Activated CD8-positive, alpha-beta T cell treated with anti-CD3 and anti-CD28 coated beads, Interleukin-2, amount 10 ng/mL, durations not matched to agents 7 days and 5 days (primary cell): ENCODE data around the gene ATRNL1. TPM values are rescaled to one million over a fixed set of nuclear protein-coding genes. Genes with fewer than 3 reads are reported as not detected.
"Not testable (repeated sequence)": the region's sequence is repeated elsewhere in the genome, so short reads cannot be mapped to it uniquely, and the experiment has no call there.

Experiments used
- ATAC-seq: fragments of 150-1000 bp; cut with Tn5 transposase; one replicate; pipeline ENCODE4 v1.10.0; 2021; ENCODE audit warnings: moderate library complexity
- CTCF ChIA-PET: fragments of 350-600 bp; sonication (Branson Sonifier 250); formaldehyde crosslinking; loops from one replicate; lab custom pipeline; 2021; ENCODE audit warnings: antibody characterized with exemption; lab: Charles Lee
- POLR2A ChIA-PET: fragments of 350-600 bp; sonication (Branson Sonifier 250); formaldehyde crosslinking; loops from one replicate; lab custom pipeline; 2021; ENCODE audit warnings: antibody characterized with exemption; lab: Charles Lee
- DNase-seq: peaks from one replicate; pipeline ENCODE4 v3.0.0-alpha.2; 2020
- H3K27ac Mint-ChIP-seq: one replicate; pipeline ENCODE4 v1.8.0; 2021; ENCODE audit warnings: mild to moderate bottlenecking, mixed read lengths
- H3K27me3 Mint-ChIP-seq: one replicate; pipeline ENCODE4 v1.8.0; 2021; ENCODE audit warnings: low read depth, mixed read lengths
- H3K36me3 Mint-ChIP-seq: one replicate; pipeline ENCODE4 v1.8.0; 2021; ENCODE audit warnings: low read depth, mixed read lengths
- H3K4me1 Mint-ChIP-seq: one replicate; pipeline ENCODE4 v1.8.0; 2021; ENCODE audit warnings: low read depth, mixed read lengths
- H3K4me3 Mint-ChIP-seq: one replicate; pipeline ENCODE4 v1.8.0; 2021; ENCODE audit warnings: mild to moderate bottlenecking, mixed read lengths
- H3K9me3 Mint-ChIP-seq: one replicate; pipeline ENCODE4 v1.8.0; 2022; ENCODE audit warnings: mixed read lengths; ENCODE audit not compliant: insufficient read depth
- total RNA-seq, 2 experiments: library from RNA; stranded (reverse); gene quantifications; one replicate each; pipeline ENCODE4 v1.2.3, GENCODE V29; 2021

The ATRNL1 gene
- total RNA-seq, 2 experiments from 2014 or later, result not detected

DNA sequence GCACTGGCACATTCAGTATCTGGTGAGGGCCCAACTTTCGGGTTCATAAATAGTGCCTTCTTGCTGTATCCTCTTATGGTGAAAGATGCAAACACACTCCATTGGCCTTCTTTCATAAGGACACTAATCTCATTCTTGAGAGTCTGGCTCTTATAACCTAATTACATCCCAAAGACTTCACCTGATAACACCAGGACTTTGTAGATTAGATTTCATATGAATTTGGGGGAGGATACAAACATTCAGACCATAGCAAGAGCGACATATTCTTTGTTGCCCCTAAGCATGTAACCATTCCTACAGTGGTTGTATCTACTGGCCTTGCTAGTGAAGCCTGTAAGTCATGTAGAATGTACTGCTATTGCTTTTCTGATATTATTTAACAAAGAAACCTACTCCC, 654.6 kb downstream of the ATRNL1 start:
- Mint-ChIP-seq H3K36me3 (no peaks in the 10 kb centered on the region), H3K4me3 (no peak overlapping the region), H3K27ac (no peak overlapping the region), H3K4me1 (no peaks in the 10 kb centered on the region), H3K9me3 (no peaks in the 10 kb centered on the region), H3K27me3 (no peaks in the 10 kb centered on the region)
- POLR2A ChIA-PET, result no interaction called here
- DNase-seq (no peak), ATAC-seq (no peak)
- CTCF ChIA-PET, result no interaction called here

DNA sequence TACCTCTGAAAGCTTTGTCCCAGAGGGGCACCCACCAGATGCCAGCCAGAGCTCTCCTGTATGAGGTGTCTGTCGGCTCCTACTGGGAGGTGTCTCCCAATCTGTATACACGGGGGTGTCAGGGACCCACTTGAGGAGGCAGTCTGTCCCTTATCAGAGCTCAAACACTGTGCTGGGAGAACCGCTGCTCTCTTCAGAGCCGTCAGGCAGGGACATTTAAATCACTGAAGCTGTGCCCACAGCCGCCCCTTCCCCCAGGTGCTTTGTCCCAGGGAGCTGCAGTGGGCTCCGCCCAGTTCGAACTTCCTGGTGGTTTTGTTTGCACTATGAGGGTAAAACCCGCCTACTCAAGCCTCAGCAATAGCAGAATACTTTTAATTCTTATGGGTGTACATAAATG, 665.3 kb downstream of the ATRNL1 start:
- H3K9me3 Mint-ChIP-seq, POLR2A ChIA-PET, H3K4me3 Mint-ChIP-seq, H3K36me3 Mint-ChIP-seq, CTCF ChIA-PET, DNase-seq, H3K27me3 Mint-ChIP-seq, H3K27ac Mint-ChIP-seq, ATAC-seq, H3K4me1 Mint-ChIP-seq: not testable (repeated sequence)

DNA sequence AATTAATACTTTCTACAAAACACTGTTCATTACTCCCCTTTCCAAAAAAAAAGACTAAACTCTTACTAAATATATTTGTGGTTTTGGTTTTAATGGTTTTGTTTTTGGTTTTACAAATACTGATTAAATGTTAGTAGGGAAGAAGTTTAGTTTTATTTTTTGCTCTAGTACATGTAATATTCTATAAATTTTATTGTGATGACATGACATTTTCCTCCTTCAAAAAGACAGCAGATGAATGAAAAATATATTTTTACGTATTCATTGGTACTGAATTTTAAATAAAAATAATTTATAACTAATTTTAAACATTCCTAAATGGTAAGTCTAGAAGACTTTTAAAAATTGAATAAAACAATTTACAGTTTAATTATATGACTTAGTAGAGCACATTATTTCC, 667.0 kb downstream of the ATRNL1 start:
- no peak overlapping the region for H3K4me3 Mint-ChIP-seq
- H3K27me3 Mint-ChIP-seq, result no peaks in the 10 kb centered on the region
- CTCF ChIA-PET, result no interaction called here
- H3K4me1 Mint-ChIP-seq, result no peaks in the 10 kb centered on the region
- no peak overlapping the region for H3K27ac Mint-ChIP-seq
- no peaks in the 10 kb centered on the region for H3K36me3 Mint-ChIP-seq
- POLR2A ChIA-PET, result no interaction called here
- ATAC-seq (no peak), DNase-seq (no peak)
- H3K9me3 Mint-ChIP-seq, result peaks cover 6% of the 10 kb centered on the region

DNA sequence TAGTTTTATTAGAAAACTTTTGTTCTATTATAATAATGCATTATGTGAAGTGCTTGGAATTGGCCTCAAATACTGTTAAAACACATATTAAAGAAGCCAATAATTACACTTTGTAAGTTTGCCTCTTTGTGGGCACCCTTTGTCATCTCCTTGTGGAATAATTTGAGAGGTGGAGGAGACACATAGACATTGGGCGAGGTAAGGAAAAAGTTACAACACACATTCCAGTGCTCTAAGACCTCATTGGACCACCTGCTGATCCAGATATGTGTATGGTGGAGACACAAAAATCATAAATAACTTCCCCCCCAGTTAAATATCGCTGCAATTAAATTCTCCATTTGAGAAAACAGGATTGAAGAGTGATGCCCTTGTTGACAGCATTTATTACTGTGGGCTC, 668.0 kb downstream of the ATRNL1 start:
- CTCF ChIA-PET, result no interaction called here
- H3K27me3 Mint-ChIP-seq, result no peaks in the 10 kb centered on the region
- no peak overlapping the region for H3K4me3 Mint-ChIP-seq

DNA sequence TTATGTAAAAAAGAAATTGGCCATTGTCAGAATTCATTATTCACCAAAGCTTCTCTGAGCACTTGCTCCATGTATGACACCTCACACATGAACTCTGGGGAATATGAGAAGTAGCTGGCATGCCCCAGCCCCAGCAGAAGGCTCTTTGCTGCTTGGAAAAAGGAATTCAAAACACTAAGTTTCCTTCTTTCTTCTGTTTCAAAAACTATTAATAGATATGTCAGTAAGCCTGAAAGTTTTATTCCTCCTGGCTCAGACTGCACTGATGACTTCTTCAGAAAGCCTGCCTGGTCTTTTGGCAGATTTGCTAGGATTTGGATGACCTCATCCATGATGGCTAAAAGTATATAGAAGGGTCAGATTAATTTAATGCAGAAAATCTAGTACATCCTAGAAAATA, 668.9 kb downstream of the ATRNL1 start:
- ATAC-seq (no peak), DNase-seq (no peak)
- no peaks in the 10 kb centered on the region for H3K36me3 Mint-ChIP-seq
- H3K27me3 Mint-ChIP-seq, result no peaks in the 10 kb centered on the region
- CTCF ChIA-PET, result no interaction called here
- POLR2A ChIA-PET, result no interaction called here
- no peaks in the 10 kb centered on the region for H3K4me1 Mint-ChIP-seq
- H3K4me3 Mint-ChIP-seq, result no peak overlapping the region
- peaks cover 6% of the 10 kb centered on the region for H3K9me3 Mint-ChIP-seq
- H3K27ac Mint-ChIP-seq, result no peak overlapping the region

More for the DNA sequence above, 668.0 kb downstream of the ATRNL1 start:
- Mint-ChIP-seq H3K4me1 (no peaks in the 10 kb centered on the region), H3K36me3 (no peaks in the 10 kb centered on the region), H3K27ac (no peak overlapping the region), H3K9me3 (peaks cover 6% of the 10 kb centered on the region)
- ATAC-seq (no peak), DNase-seq (no peak)
- POLR2A ChIA-PET, result no interaction called here

DNA sequence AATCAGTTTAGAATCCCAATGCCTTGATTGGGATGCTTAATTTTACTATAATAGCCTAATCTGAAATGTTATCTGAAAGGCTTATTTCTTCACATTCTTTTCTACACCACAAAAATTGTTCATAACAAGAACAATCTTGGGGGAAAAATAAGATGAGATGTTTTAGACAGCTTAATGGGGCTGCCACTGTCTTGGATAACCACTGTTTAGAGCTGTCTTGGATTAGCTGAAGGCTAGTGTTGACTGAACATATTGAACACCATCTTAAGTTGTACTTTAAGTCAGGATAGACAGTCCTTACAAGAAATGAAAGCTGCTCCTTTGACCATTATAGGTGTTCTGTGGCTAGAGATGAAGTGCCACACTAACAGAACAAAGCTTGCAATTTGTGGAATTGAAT, 678.6 kb downstream of the ATRNL1 start:
- ChIA-PET CTCF (no interaction called here), POLR2A (no interaction called here)
- H3K4me1 Mint-ChIP-seq, result no peaks in the 10 kb centered on the region
- ATAC-seq (no peak), DNase-seq (no peak)
- no peaks in the 10 kb centered on the region for H3K36me3 Mint-ChIP-seq
- H3K9me3 Mint-ChIP-seq, result no peaks in the 10 kb centered on the region
- H3K27ac Mint-ChIP-seq, result no peak overlapping the region
- H3K4me3 Mint-ChIP-seq, result no peak overlapping the region
- H3K27me3 Mint-ChIP-seq, result no peaks in the 10 kb centered on the region

DNA sequence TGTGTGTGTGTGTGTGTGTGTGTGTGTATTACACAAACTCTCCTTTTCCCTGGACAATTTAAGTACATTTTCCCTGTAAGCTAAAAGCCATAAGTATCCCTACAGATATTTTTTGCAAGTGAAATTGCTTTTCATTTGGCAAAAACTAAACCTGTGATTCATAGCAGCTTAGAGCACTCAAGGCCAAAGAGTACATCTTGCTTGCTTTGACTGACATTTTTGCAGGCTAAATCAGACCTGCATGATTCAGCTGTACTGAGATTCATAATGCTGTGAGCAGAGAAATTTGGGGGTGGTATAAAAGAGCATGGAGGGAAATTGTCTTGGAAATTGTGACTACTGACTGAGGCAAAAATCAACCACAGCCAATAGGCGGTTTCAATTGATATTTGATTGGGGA, 679.4 kb downstream of the ATRNL1 start:
- no peaks in the 10 kb centered on the region for H3K36me3 Mint-ChIP-seq
- no peak for DNase-seq
- ChIA-PET CTCF (no interaction called here), POLR2A (no interaction called here)
- H3K9me3 Mint-ChIP-seq, result no peaks in the 10 kb centered on the region
- no peak for ATAC-seq
- no peak overlapping the region for H3K27ac Mint-ChIP-seq
- H3K4me1 Mint-ChIP-seq, result no peaks in the 10 kb centered on the region
- H3K4me3 Mint-ChIP-seq, result no peak overlapping the region
- H3K27me3 Mint-ChIP-seq, result no peaks in the 10 kb centered on the region

DNA sequence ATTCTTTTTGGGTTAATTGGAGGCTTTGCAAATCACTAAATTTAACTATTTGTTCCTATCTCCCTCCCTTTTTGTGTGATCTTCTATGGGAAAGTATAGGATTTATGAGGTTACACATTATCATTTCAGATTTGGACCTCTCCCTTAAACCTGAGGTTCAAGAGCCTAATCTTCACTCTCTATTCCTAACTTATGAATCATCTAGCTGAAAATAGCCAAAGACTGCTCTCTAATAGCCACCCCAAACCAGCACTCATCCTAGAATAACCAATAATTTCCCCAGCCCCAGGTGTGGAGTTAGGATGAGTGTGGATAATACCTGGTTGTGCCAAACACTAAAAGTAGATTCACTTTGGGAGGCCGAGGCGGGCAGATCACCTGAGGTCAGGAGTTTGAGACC, 680.7 kb downstream of the ATRNL1 start:
- Mint-ChIP-seq H3K4me1 (no peaks in the 10 kb centered on the region), H3K27ac (no peak overlapping the region), H3K9me3 (no peaks in the 10 kb centered on the region), H3K27me3 (no peaks in the 10 kb centered on the region), H3K36me3 (no peaks in the 10 kb centered on the region), H3K4me3 (no peak overlapping the region)
- ChIA-PET POLR2A (no interaction called here), CTCF (no interaction called here)
- no peak for DNase-seq
- no peak for ATAC-seq

DNA sequence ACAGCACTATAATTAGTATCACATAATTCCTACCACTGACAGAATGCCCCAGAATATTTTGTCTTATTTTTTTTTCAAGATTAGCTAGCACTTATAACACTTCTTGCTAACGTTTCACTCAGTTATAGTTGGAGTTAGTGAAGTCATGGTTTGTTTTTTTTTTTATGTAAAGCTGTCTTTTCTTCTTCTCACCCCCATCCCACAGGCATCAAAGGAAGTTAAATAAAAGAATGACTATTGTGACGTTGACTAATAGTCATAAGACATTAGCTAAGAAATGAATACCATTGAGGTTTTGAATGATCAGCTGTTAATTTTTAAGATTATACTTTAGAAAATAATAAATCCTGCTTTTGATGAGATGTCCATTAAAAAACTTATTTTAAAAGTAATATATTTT, 681.6 kb downstream of the ATRNL1 start:
- ATAC-seq (no peak), DNase-seq (no peak)
- POLR2A ChIA-PET, result no interaction called here
- Mint-ChIP-seq H3K36me3 (no peaks in the 10 kb centered on the region), H3K4me3 (no peak overlapping the region), H3K4me1 (no peaks in the 10 kb centered on the region), H3K27me3 (no peaks in the 10 kb centered on the region), H3K9me3 (no peaks in the 10 kb centered on the region), H3K27ac (no peak overlapping the region)
- CTCF ChIA-PET, result no interaction called here

DNA sequence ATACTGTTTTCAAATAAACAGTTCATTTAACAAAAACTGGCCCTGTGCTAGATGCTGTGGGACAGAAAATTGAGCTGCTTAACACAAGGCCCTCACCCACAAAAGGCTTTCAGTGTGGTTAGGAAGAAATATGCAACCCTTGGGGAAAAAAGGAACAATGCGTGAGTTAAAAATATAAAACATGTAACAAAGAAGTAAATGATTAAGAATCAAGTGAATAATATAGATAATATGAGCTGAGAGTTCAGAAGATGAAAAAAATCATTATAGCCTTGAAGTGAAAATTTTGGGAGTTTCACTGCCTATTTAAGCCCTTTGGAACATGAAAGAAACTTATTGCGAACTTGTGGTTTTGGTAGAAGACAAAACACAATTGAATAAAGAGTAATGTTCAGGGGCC, 684.5 kb downstream of the ATRNL1 start:
- H3K27me3 Mint-ChIP-seq, result no peaks in the 10 kb centered on the region
- H3K27ac Mint-ChIP-seq, result no peak overlapping the region
- no peaks in the 10 kb centered on the region for H3K9me3 Mint-ChIP-seq
- DNase-seq (no peak), ATAC-seq (no peak)
- no peaks in the 10 kb centered on the region for H3K36me3 Mint-ChIP-seq
- H3K4me3 Mint-ChIP-seq, result no peak overlapping the region
- ChIA-PET CTCF (no interaction called here), POLR2A (no interaction called here)
- no peaks in the 10 kb centered on the region for H3K4me1 Mint-ChIP-seq

DNA sequence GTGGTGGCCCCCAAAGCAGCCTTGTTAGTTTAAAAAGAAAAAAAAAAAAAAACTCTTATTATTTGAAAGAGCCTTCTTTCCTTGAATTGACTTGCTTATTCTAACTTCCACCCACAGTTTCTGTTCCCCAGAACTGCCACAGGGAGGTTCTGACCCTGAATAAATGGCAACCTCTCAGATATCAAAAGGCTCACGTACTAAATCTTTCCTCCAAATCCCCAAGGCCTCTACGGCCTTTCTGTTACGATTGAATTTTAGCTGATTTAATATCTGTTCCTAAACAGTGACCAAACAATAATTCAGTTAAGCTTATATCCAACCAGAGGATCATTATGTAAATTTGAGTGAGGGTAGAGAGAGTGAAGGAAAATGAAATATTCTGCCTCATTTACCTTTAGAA, 697.1 kb downstream of the ATRNL1 start:
- Mint-ChIP-seq H3K27me3 (no peaks in the 10 kb centered on the region), H3K4me3 (no peak overlapping the region), H3K4me1 (no peaks in the 10 kb centered on the region), H3K27ac (no peak overlapping the region), H3K9me3 (no peaks in the 10 kb centered on the region), H3K36me3 (no peaks in the 10 kb centered on the region)
- no peak for DNase-seq
- ChIA-PET POLR2A (no interaction called here), CTCF (no interaction called here)
- ATAC-seq, result no peak

DNA sequence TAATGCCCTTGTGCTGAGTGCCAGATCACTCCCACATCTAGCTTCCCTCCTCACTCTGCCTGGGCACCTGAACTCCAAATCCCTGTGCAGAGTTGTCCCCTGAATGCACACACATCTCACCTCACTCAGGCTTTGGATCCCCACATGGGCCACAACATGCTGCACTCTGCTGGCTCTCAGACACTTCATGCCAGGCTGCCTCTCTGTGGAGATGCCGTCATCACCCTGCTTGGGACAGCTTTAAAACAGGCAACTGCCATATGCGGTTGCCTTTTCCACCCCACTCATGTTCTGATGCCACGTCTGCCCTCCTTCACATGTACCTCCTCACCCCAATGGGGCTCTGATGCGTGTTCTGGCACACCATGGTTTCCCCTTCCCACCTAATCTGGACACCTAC, 702.8 kb downstream of the ATRNL1 start:
- Mint-ChIP-seq H3K9me3 (no peaks in the 10 kb centered on the region), H3K27me3 (no peaks in the 10 kb centered on the region), H3K27ac (no peak overlapping the region), H3K4me3 (no peak overlapping the region), H3K36me3 (no peaks in the 10 kb centered on the region), H3K4me1 (no peaks in the 10 kb centered on the region)
- no peak for ATAC-seq
- ChIA-PET POLR2A (no interaction called here), CTCF (no interaction called here)
- DNase-seq, result no peak

DNA sequence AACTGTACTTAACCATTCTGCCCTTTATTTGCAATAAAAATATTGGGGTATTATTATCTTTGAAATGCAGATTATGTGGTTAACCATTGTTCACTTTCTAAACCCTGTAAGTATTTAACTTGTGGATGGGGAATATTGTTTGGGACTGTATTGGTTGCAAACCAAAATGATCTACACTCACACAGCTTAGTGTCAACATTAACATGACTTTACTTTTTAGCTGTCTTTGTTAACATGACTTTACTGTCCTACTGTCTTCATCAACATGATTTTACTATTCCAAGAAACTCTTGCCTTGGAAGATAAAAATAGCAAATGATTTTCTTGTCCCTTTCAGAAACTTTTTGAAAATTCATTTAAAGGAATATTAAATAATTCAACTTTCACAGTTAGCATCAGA, 708.3 kb downstream of the ATRNL1 start:
- Mint-ChIP-seq H3K9me3 (no peaks in the 10 kb centered on the region), H3K36me3 (no peaks in the 10 kb centered on the region), H3K27me3 (peaks cover 3% of the 10 kb centered on the region), H3K27ac (no peak overlapping the region), H3K4me3 (no peak overlapping the region), H3K4me1 (no peaks in the 10 kb centered on the region)
- CTCF ChIA-PET, result no interaction called here
- POLR2A ChIA-PET, result no interaction called here
- DNase-seq (no peak), ATAC-seq (no peak)
